ENCODE data around the gene PLXNA4. TPM values are rescaled to one million over a fixed set of nuclear protein-coding genes. Genes with fewer than 3 reads are reported as not detected.

Gene PLXNA4
- total RNA-seq, 1 donor, result 2.6 TPM

GRCh38 chr7:132578050-132578370 lies 1.7 kb upstream of the PLXNA4 start:
- Histone ChIP-seq H3K27me3 (ENCODE audit: insufficient read depth, low read length) (peaks cover 51% of the 10 kb centered on the region), H3K4me1 (ENCODE audit: insufficient read depth, low read length) (peaks cover 9% of the 10 kb centered on the region), H3K9me3 (ENCODE audit: low read depth, low read length) (no peaks in the 10 kb centered on the region), H3K4me3 (ENCODE audit: low read length) (no peak overlapping the region)

GRCh38 chr7:132577206-132578049 lies 1.2 kb upstream of the PLXNA4 start:
- Histone ChIP-seq H3K4me3 (ENCODE audit: low read length) (no peak overlapping the region), H3K4me1 (ENCODE audit: insufficient read depth, low read length) (peaks cover 9% of the 10 kb centered on the region), H3K27me3 (ENCODE audit: insufficient read depth, low read length) (peaks cover 57% of the 10 kb centered on the region), H3K9me3 (ENCODE audit: low read depth, low read length) (no peaks in the 10 kb centered on the region)

GRCh38 chr7:132576721-132577085 lies 433 bp upstream of the PLXNA4 start:
- Histone ChIP-seq H3K4me1 (ENCODE audit: insufficient read depth, low read length) (peaks cover 9% of the 10 kb centered on the region), H3K9me3 (ENCODE audit: low read depth, low read length) (no peaks in the 10 kb centered on the region), H3K4me3 (ENCODE audit: low read length) (no peak overlapping the region), H3K27me3 (ENCODE audit: insufficient read depth, low read length) (peaks cover 64% of the 10 kb centered on the region)

- no peaks in the 10 kb centered on the region for H3K9me3 ChIP-seq (ENCODE audit: low read depth, low read length)
- peaks cover 74% of the 10 kb centered on the region for H3K27me3 ChIP-seq (ENCODE audit: insufficient read depth, low read length)
- H3K4me3 ChIP-seq (ENCODE audit: low read length), result peak overlapping the region; percentile 6
- H3K4me1 ChIP-seq (ENCODE audit: insufficient read depth, low read length), result peaks cover 9% of the 10 kb centered on the region
Observed at GRCh38 chr7:132575419-132575981, 770 bp downstream of the PLXNA4 start.

- Histone ChIP-seq H3K4me3 (ENCODE audit: low read length) (no peak overlapping the region), H3K9me3 (ENCODE audit: low read depth, low read length) (no peaks in the 10 kb centered on the region), H3K27me3 (ENCODE audit: insufficient read depth, low read length) (peaks cover 81% of the 10 kb centered on the region), H3K4me1 (ENCODE audit: insufficient read depth, low read length) (peaks cover 9% of the 10 kb centered on the region)
Observed at GRCh38 chr7:132574223-132574622, 2.0 kb downstream of the PLXNA4 start.

GRCh38 chr7:132573251-132573955 lies 2.9 kb downstream of the PLXNA4 start:
- Histone ChIP-seq H3K27me3 (ENCODE audit: insufficient read depth, low read length) (peaks cover 73% of the 10 kb centered on the region), H3K9me3 (ENCODE audit: low read depth, low read length) (no peaks in the 10 kb centered on the region), H3K4me3 (ENCODE audit: low read length) (no peak overlapping the region), H3K4me1 (ENCODE audit: insufficient read depth, low read length) (peaks cover 9% of the 10 kb centered on the region)

- H3K27me3 ChIP-seq (ENCODE audit: insufficient read depth, low read length), result peaks cover 64% of the 10 kb centered on the region
- H3K4me1 ChIP-seq (ENCODE audit: insufficient read depth, low read length), result peaks cover 9% of the 10 kb centered on the region
- no peak overlapping the region for H3K4me3 ChIP-seq (ENCODE audit: low read length)
- no peaks in the 10 kb centered on the region for H3K9me3 ChIP-seq (ENCODE audit: low read depth, low read length)
Observed at GRCh38 chr7:132572526-132572925, 3.7 kb downstream of the PLXNA4 start.

- Histone ChIP-seq H3K4me3 (ENCODE audit: low read length) (no peak overlapping the region), H3K9me3 (ENCODE audit: low read depth, low read length) (no peaks in the 10 kb centered on the region), H3K27me3 (ENCODE audit: insufficient read depth, low read length) (peaks cover 64% of the 10 kb centered on the region), H3K4me1 (ENCODE audit: insufficient read depth, low read length) (peaks cover 9% of the 10 kb centered on the region)
Observed at GRCh38 chr7:132571970-132572369, 4.3 kb downstream of the PLXNA4 start.

GRCh38 chr7:132569884-132570614 lies 6.2 kb downstream of the PLXNA4 start:
- Histone ChIP-seq H3K4me1 (ENCODE audit: insufficient read depth, low read length) (no peaks in the 10 kb centered on the region), H3K4me3 (ENCODE audit: low read length) (no peak overlapping the region), H3K9me3 (ENCODE audit: low read depth, low read length) (no peaks in the 10 kb centered on the region), H3K27me3 (ENCODE audit: insufficient read depth, low read length) (peaks cover 64% of the 10 kb centered on the region)

- H3K4me1 ChIP-seq (ENCODE audit: insufficient read depth, low read length), result no peaks in the 10 kb centered on the region
- H3K9me3 ChIP-seq (ENCODE audit: low read depth, low read length), result no peaks in the 10 kb centered on the region
- no peak overlapping the region for H3K4me3 ChIP-seq (ENCODE audit: low read length)
- peaks cover 58% of the 10 kb centered on the region for H3K27me3 ChIP-seq (ENCODE audit: insufficient read depth, low read length)
Observed at GRCh38 chr7:132568962-132569361, 7.3 kb downstream of the PLXNA4 start.

GRCh38 chr7:132565885-132566284 lies 10.4 kb downstream of the PLXNA4 start:
- Histone ChIP-seq H3K27me3 (ENCODE audit: insufficient read depth, low read length) (peaks cover 29% of the 10 kb centered on the region), H3K9me3 (ENCODE audit: low read depth, low read length) (no peaks in the 10 kb centered on the region), H3K4me3 (ENCODE audit: low read length) (no peak overlapping the region), H3K4me1 (ENCODE audit: insufficient read depth, low read length) (no peaks in the 10 kb centered on the region)

GRCh38 chr7:132565441-132565840 lies 10.8 kb downstream of the PLXNA4 start:
- no peaks in the 10 kb centered on the region for H3K9me3 ChIP-seq (ENCODE audit: low read depth, low read length)
- no peak overlapping the region for H3K4me3 ChIP-seq (ENCODE audit: low read length)

GRCh38 chr7:132564849-132565248 lies 11.4 kb downstream of the PLXNA4 start:
- no peaks in the 10 kb centered on the region for H3K9me3 ChIP-seq (ENCODE audit: low read depth, low read length)
- H3K27me3 ChIP-seq (ENCODE audit: insufficient read depth, low read length), result peaks cover 19% of the 10 kb centered on the region
- H3K4me3 ChIP-seq (ENCODE audit: low read length), result no peak overlapping the region
- H3K4me1 ChIP-seq (ENCODE audit: insufficient read depth, low read length), result no peaks in the 10 kb centered on the region

More at GRCh38 chr7:132565441-132565840, 10.8 kb downstream of the PLXNA4 start:
- peaks cover 25% of the 10 kb centered on the region for H3K27me3 ChIP-seq (ENCODE audit: insufficient read depth, low read length)
- no peaks in the 10 kb centered on the region for H3K4me1 ChIP-seq (ENCODE audit: insufficient read depth, low read length)

GRCh38 chr7:132564090-132564489 lies 12.2 kb downstream of the PLXNA4 start:
- Histone ChIP-seq H3K4me3 (ENCODE audit: low read length) (no peak overlapping the region), H3K27me3 (ENCODE audit: insufficient read depth, low read length) (peaks cover 17% of the 10 kb centered on the region), H3K4me1 (ENCODE audit: insufficient read depth, low read length) (no peaks in the 10 kb centered on the region), H3K9me3 (ENCODE audit: low read depth, low read length) (no peaks in the 10 kb centered on the region)

GRCh38 chr7:132562690-132563089 lies 13.6 kb downstream of the PLXNA4 start:
- H3K9me3 ChIP-seq (ENCODE audit: low read depth, low read length), result no peaks in the 10 kb centered on the region

More at GRCh38 chr7:132562690-132563089, 13.6 kb downstream of the PLXNA4 start:
- no peak overlapping the region for H3K4me3 ChIP-seq (ENCODE audit: low read length)
- H3K4me1 ChIP-seq (ENCODE audit: insufficient read depth, low read length), result no peaks in the 10 kb centered on the region
- H3K27me3 ChIP-seq (ENCODE audit: insufficient read depth, low read length), result peaks cover 17% of the 10 kb centered on the region
